Activated CD8-positive, alpha-beta memory T cell treated with anti-CD3 and anti-CD28 coated beads, Interleukin-2, amount 10 ng/mL, durations not matched to agents 7 days and 5 days (primary cell): ENCODE results near the gene RPL22L1. TPM values are rescaled to one million over a fixed set of nuclear protein-coding genes. Genes with fewer than 3 reads are reported as not detected.
"Not testable (repeated sequence)": the region's sequence is repeated elsewhere in the genome, so short reads cannot be mapped to it uniquely, and the experiment has no call there.

Experiments used
- ATAC-seq: fragments of 150-1000 bp; cut with Tn5 transposase; one replicate; pipeline ENCODE4 v1.10.0; 2021; ENCODE audit warnings: moderate library complexity
- CTCF ChIA-PET: fragments of 350-600 bp; sonication (Branson Sonifier 250); formaldehyde crosslinking; loops from one replicate; lab custom pipeline; 2021; ENCODE audit warnings: antibody characterized with exemption; lab: Charles Lee
- DNase-seq: peaks from one replicate; pipeline ENCODE4 v3.0.0-alpha.2; 2020
- H3K27ac Mint-ChIP-seq: one replicate; pipeline ENCODE4 v1.8.0; 2021; ENCODE audit warnings: mild to moderate bottlenecking, mixed read lengths
- H3K27me3 Mint-ChIP-seq: one replicate; pipeline ENCODE4 v1.8.0; 2021; ENCODE audit warnings: mixed read lengths
- H3K36me3 Mint-ChIP-seq: one replicate; pipeline ENCODE4 v1.8.0; 2021; ENCODE audit warnings: mild to moderate bottlenecking, mixed read lengths
- H3K4me1 Mint-ChIP-seq: one replicate; pipeline ENCODE4 v1.8.0; 2021; ENCODE audit warnings: mixed read lengths
- H3K4me3 Mint-ChIP-seq: one replicate; pipeline ENCODE4 v1.8.0; 2021; ENCODE audit warnings: mild to moderate bottlenecking, moderate library complexity, mixed read lengths
- H3K9me3 Mint-ChIP-seq: one replicate; pipeline ENCODE4 v1.8.0; 2022; ENCODE audit warnings: low read depth, mixed read lengths
- total RNA-seq, 2 experiments: library from RNA; stranded (reverse); gene quantifications; one replicate each; pipeline ENCODE4 v1.2.3, GENCODE V29; 2021

The RPL22L1 gene
- total RNA-seq, 2 experiments from 2014 or later = 116 to 149 TPM

DNA sequence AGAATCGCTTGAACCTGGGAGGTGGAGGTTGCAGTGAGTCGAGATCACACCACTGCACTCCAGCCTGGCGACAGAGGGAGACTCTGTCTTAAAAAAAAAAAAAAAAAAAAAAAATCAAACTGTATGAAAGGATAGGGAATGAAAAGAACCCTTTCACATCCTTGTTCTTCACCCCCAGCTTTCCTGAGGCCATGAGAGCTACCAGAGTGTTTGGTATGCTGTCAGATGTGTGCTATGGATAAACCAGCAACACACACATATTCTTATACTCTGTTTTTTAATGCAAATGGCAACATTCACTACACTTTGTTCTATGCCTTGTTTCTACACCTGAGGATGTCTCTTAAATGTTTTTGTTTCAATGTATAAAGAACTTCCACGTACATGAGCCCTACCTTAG lies 33.5 kb downstream of the RPL22L1 start:
- no peak overlapping the region for H3K27ac Mint-ChIP-seq
- no peaks in the 10 kb centered on the region for H3K9me3 Mint-ChIP-seq
- DNase-seq = no peak
- CTCF ChIA-PET = interaction anchor here (0.7 kb wide), 1 partner anchor 1168 kb away, joined by 3 read pairs; no protein-coding TSS in a partner anchor
- no peak for ATAC-seq
- H3K27me3 Mint-ChIP-seq = peaks cover 68% of the 10 kb centered on the region
- no peak overlapping the region for H3K4me3 Mint-ChIP-seq
- H3K36me3 Mint-ChIP-seq = no peaks in the 10 kb centered on the region
- no peaks in the 10 kb centered on the region for H3K4me1 Mint-ChIP-seq

DNA sequence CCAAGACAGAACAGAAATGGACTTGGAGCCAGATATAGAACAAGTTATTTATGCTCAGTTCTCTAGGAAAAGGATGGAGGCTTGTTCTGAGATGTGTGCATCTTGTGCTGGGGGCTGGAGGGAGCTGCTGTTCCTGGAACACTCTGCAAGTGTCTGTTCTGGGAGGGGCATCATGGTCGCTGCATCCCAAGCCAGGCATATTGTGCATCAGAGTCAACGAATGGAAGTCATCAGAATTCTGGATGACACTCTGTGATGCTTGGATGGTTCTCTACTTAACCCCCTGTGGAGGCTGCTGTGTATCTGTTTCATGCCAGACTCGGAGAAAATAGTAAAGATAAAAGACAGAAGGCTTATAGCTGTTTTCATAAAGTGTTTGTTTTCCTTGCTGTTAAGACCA lies 34.7 kb downstream of the RPL22L1 start:
- no peak for ATAC-seq
- Mint-ChIP-seq H3K27ac (no peak overlapping the region), H3K27me3 (peaks cover 60% of the 10 kb centered on the region), H3K4me1 (no peaks in the 10 kb centered on the region), H3K9me3 (no peaks in the 10 kb centered on the region), H3K4me3 (no peak overlapping the region), H3K36me3 (no peaks in the 10 kb centered on the region)
- DNase-seq = no peak
- CTCF ChIA-PET = interaction anchor here (0.7 kb wide), 1 partner anchor 24 kb away, joined by 3 read pairs; no protein-coding TSS in a partner anchor

DNA sequence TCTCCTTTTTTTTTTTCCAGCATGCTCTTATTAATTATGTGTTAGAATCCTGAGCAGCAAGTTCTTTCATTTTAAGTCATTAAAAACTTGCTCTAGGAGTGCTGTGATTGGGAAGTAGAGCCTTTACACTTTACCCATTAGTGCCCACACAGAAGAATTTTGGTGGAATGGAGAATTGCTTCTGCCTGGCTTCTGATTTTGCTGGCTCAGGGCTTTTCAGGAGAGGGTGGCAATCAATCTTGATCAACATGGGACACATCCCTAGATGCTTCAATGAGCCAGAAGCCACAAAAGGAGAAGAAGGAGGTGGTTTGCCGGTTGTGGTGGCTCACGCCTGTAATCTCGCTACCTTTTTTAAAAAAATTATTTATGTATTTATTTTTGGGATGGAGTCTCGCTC lies 39.4 kb downstream of the RPL22L1 start:
- Mint-ChIP-seq H3K4me1 (peaks cover 9% of the 10 kb centered on the region), H3K4me3 (no peak overlapping the region), H3K27me3 (peaks cover 63% of the 10 kb centered on the region), H3K27ac (no peak overlapping the region), H3K9me3 (no peaks in the 10 kb centered on the region), H3K36me3 (no peaks in the 10 kb centered on the region)
- CTCF ChIA-PET = no interaction called here
- DNase-seq (no peak), ATAC-seq (no peak)

DNA sequence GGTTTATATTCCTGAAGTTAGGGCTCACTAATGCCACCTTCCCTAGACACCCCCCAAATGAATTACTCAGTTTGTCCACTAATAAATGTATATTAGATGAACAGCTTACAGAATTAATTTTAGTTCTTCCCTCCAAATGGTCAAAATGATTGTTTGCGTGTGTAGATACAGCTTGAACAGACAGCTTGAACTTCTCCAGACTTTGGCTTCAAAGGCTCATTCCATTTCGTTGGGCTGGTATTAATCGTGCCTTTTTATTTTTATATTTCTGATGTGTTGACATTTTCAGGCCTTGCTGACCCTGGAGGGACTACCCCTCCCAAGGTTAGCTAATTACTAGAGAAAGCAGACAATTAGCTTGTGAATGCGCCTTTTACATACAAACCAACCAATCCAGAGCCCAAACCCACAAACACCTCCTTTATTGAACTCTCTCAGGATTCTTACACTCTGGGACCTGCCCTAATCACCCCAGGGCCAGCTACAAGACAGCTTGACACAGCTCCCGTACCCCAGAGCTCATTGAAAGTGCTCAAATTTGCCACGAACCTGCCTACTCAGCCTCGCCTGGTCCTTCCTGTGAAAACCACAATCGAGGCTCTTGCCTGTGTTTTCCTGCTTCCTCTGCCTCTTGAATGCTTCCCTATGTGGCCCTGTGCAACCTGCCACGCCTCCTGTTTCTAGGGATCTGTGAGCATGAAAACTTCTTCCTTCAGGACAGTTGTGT lies 40.3 kb downstream of the RPL22L1 start:
- H3K36me3 Mint-ChIP-seq = no peaks in the 10 kb centered on the region

GRCh38 chr3:170826047-170826446 lies 43.9 kb downstream of the RPL22L1 start:
- CTCF ChIA-PET = interaction anchor here (0.7 kb wide), 1 partner anchor 416 kb away, joined by 3 read pairs; no protein-coding TSS in a partner anchor
- ATAC-seq = no peak
- DNase-seq = no peak
- Mint-ChIP-seq H3K9me3 (no peaks in the 10 kb centered on the region), H3K4me3 (no peak overlapping the region), H3K27me3 (peaks cover 40% of the 10 kb centered on the region), H3K27ac (no peak overlapping the region), H3K4me1 (peaks cover 9% of the 10 kb centered on the region), H3K36me3 (no peaks in the 10 kb centered on the region)

More for the DNA sequence above, 40.3 kb downstream of the RPL22L1 start:
- Mint-ChIP-seq H3K27me3 (peaks cover 56% of the 10 kb centered on the region), H3K9me3 (no peaks in the 10 kb centered on the region), H3K4me3 (no peak overlapping the region), H3K4me1 (peaks cover 9% of the 10 kb centered on the region), H3K27ac (no peak overlapping the region)
- ATAC-seq = no peak
- CTCF ChIA-PET = interaction anchor here (0.8 to 1.0 kb wide), 2 partner anchors 19 to 40 kb away, joined by 4 read pairs; partner anchors contain the start of gene RPL22L1
- no peak for DNase-seq

DNA sequence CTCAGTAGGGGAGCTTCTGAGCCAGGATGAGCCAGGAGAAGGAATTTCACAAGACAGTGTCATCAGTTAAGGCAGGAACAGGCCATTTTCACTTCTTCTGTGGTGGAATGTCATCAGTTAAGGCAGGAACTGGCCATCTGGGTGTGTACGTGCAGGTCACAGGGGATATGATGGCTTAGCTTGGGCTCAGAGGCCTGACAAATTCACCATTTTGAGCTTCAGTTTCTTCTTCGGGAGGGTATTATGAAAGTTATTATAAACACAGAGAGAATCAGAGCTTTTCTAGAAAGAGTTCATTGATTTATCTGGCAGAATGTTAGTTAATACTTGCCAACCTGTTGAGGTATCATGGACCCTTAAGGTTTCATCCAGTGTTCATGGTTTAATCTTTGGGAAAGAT lies 46.4 kb downstream of the RPL22L1 start:
- CTCF ChIA-PET, H3K9me3 Mint-ChIP-seq: not testable (repeated sequence)

GRCh38 chr3:170818325-170818724 lies 51.7 kb downstream of the RPL22L1 start:
- DNase-seq, H3K4me3 Mint-ChIP-seq, H3K27ac Mint-ChIP-seq, CTCF ChIA-PET, ATAC-seq, H3K36me3 Mint-ChIP-seq, H3K9me3 Mint-ChIP-seq, H3K4me1 Mint-ChIP-seq: not testable (repeated sequence)
- H3K27me3 Mint-ChIP-seq = peaks cover 12% of the 10 kb centered on the region

More for the DNA sequence above, 46.4 kb downstream of the RPL22L1 start:
- DNase-seq, H3K4me3 Mint-ChIP-seq, H3K4me1 Mint-ChIP-seq, H3K27ac Mint-ChIP-seq, ATAC-seq, H3K36me3 Mint-ChIP-seq: not testable (repeated sequence)
- H3K27me3 Mint-ChIP-seq = peaks cover 26% of the 10 kb centered on the region

DNA sequence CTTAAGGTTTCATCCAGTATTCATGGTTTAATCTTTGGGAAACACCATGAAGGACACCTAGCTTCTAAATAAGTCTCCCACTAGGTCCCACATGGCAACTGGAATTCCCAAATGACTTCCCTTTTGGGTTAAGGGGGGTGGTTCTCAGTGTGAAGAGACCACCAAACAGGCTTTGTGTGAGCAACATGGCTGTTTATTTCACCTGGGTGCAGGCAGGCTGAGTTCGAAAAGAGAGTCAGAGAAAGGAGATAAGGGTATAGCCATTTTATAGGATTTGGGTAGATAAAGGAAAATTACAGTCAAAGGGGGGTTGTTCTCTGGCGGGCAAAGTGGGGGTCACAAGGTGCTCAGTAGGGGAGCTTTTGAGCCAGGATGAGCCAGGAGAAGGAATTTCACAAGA lies 52.5 kb downstream of the RPL22L1 start:
- not testable (repeated sequence) for H3K27ac Mint-ChIP-seq, H3K36me3 Mint-ChIP-seq

GRCh38 chr3:170816841-170817240 lies 53.2 kb downstream of the RPL22L1 start:
- no peaks in the 10 kb centered on the region for H3K4me1 Mint-ChIP-seq
- H3K27me3 Mint-ChIP-seq = peaks cover 3% of the 10 kb centered on the region
- no peak overlapping the region for H3K4me3 Mint-ChIP-seq
- DNase-seq = no peak
- H3K9me3 Mint-ChIP-seq = no peaks in the 10 kb centered on the region
- no peak overlapping the region for H3K27ac Mint-ChIP-seq
- CTCF ChIA-PET = no interaction called here
- H3K36me3 Mint-ChIP-seq = no peaks in the 10 kb centered on the region
- no peak for ATAC-seq

More for the DNA sequence above, 52.5 kb downstream of the RPL22L1 start:
- H3K27me3 Mint-ChIP-seq, H3K9me3 Mint-ChIP-seq, CTCF ChIA-PET, H3K4me3 Mint-ChIP-seq, H3K4me1 Mint-ChIP-seq, DNase-seq, ATAC-seq: not testable (repeated sequence)

DNA sequence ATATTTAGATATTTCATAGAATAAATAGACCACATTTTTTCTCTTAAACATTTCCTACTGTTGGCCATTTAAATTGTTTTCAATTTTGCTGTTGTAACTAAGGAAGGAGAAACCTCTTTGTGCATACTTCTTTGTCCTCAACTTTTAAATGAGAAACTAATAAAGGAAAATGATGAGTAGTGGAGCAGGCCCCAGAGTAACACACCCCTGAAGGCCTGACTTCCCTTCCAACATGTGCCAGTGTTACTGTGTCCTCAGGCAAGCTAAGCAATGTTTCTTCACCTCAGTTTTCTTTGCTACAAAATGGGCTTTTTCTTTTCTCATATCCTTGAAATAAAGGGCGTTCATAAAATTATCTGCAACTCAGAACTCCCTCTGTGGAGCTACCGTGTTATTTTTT lies 53.7 kb downstream of the RPL22L1 start:
- H3K9me3 Mint-ChIP-seq = no peaks in the 10 kb centered on the region

GRCh38 chr3:170815936-170816335 lies 54.1 kb downstream of the RPL22L1 start:
- H3K36me3 Mint-ChIP-seq = no peaks in the 10 kb centered on the region
- H3K9me3 Mint-ChIP-seq = no peaks in the 10 kb centered on the region
- peaks cover 3% of the 10 kb centered on the region for H3K27me3 Mint-ChIP-seq
- no peaks in the 10 kb centered on the region for H3K4me1 Mint-ChIP-seq
- no peak overlapping the region for H3K4me3 Mint-ChIP-seq
- ATAC-seq (no peak), DNase-seq (no peak)
- H3K27ac Mint-ChIP-seq = no peak overlapping the region
- CTCF ChIA-PET = no interaction called here

More for the DNA sequence above, 53.7 kb downstream of the RPL22L1 start:
- ATAC-seq = no peak
- CTCF ChIA-PET = no interaction called here
- H3K27ac Mint-ChIP-seq = no peak overlapping the region
- no peak overlapping the region for H3K4me3 Mint-ChIP-seq
- DNase-seq = no peak
- H3K27me3 Mint-ChIP-seq = peaks cover 3% of the 10 kb centered on the region
- H3K36me3 Mint-ChIP-seq = no peaks in the 10 kb centered on the region
- H3K4me1 Mint-ChIP-seq = no peaks in the 10 kb centered on the region

DNA sequence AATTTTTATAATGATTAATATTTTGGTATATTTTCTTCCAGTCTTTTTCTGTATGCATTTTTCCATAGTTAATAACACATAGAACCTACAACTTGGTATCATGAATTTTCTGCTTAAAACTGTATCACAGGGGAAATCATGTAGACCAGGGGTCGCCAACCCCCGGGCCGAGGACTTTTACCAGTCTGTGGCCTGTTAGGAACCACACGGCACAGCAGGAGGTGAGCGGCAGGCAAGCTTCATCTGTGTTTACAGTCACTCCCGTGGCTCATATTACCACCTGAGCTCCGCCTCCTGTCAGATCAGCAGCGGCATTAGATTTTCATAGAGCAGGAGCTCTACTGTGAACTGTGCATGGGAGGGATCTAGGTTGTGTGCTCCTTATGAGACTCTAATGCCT lies 54.7 kb downstream of the RPL22L1 start:
- Mint-ChIP-seq H3K4me1 (no peaks in the 10 kb centered on the region), H3K27ac (no peak overlapping the region), H3K36me3 (no peaks in the 10 kb centered on the region), H3K4me3 (no peak overlapping the region), H3K27me3 (peaks cover 3% of the 10 kb centered on the region), H3K9me3 (no peaks in the 10 kb centered on the region)
- ATAC-seq = no peak
- no peak for DNase-seq
- CTCF ChIA-PET = interaction anchor here (1.4 to 6.8 kb wide), 2 partner anchors 399 to 626 kb away, joined by 3 to 83 read pairs; partner anchors contain the start of gene CLDN11
